Hepatocyte (in vitro differentiated cells): ENCODE measurements around the gene ATXN3. TPM values are rescaled to one million over a fixed set of nuclear protein-coding genes. Genes with fewer than 3 reads are reported as not detected.
"Not testable (repeated sequence)": the region's sequence is repeated elsewhere in the genome, so short reads cannot be mapped to it uniquely, and the experiment has no call there.

Experiments
- DNase-seq: peaks from one replicate; pipeline ENCODE4 v3.0.0-alpha.2; 2016; ENCODE audit warnings: low spot score
- H2AFZ ChIP-seq: fragments of 200-600 bp; sonication (generic); 2 replicates; pipeline ENCODE4 v1.6.0; 2016; ENCODE audit warnings: antibody characterized with exemption, mild to moderate bottlenecking
- H3K27ac ChIP-seq: fragments of 200-600 bp; sonication (generic); 2 replicates; pipeline ENCODE4 v1.5.1; 2016; ENCODE audit warnings: mild to moderate bottlenecking
- H3K27me3 ChIP-seq: fragments of 200-600 bp; sonication (generic); 2 replicates; pipeline ENCODE4 v1.6.1; 2016
- H3K36me3 ChIP-seq: fragments of 200-600 bp; sonication (generic); replicated peaks from 2 replicates; pipeline ENCODE4 v1.5.1; 2016; ENCODE audit warnings: low read depth; ENCODE audit not compliant: insufficient read depth
- H3K4me1 ChIP-seq: fragments of 200-600 bp; sonication (generic); 2 replicates; pipeline ENCODE4 v1.5.1; 2016; ENCODE audit warnings: mild to moderate bottlenecking, moderate library complexity; ENCODE audit not compliant: insufficient read depth
- H3K4me2 ChIP-seq: fragments of 200-600 bp; sonication (generic); 2 replicates; pipeline ENCODE4 v1.6.0; 2016
- H3K4me3 ChIP-seq: fragments of 200-600 bp; sonication (generic); 2 replicates; pipeline ENCODE4 v1.5.1; 2016; ENCODE audit warnings: mild to moderate bottlenecking
- H3K79me2 ChIP-seq: fragments of 200-600 bp; sonication (generic); 2 replicates; pipeline ENCODE4 v1.6.0; 2017; ENCODE audit warnings: mild to moderate bottlenecking
- H3K9me2 ChIP-seq: fragments of 200-600 bp; sonication (generic); replicated peaks from 2 replicates; pipeline ENCODE4 v1.6.0; 2017; ENCODE audit warnings: mild to moderate bottlenecking; ENCODE audit not compliant: insufficient read depth
- H3K9me3 ChIP-seq: fragments of 200-600 bp; sonication (generic); 2 replicates; pipeline ENCODE4 v1.5.1; 2016; ENCODE audit warnings: low read depth, mild to moderate bottlenecking
- H4K20me1 ChIP-seq: fragments of 200-600 bp; sonication (generic); 2 replicates; pipeline ENCODE4 v1.6.0; 2016; ENCODE audit warnings: mild to moderate bottlenecking; ENCODE audit not compliant: insufficient read depth, poor library complexity, severe bottlenecking
- EZH2 ChIP-seq: fragments of 200-600 bp; sonication (generic); IDR thresholded peaks from 2 replicates; pipeline ENCODE4 v1.6.1; 2016; ENCODE audit warnings: antibody characterized with exemption, mild to moderate bottlenecking, borderline replicate concordance
- EZH2phosphoT487 ChIP-seq: fragments of 200-600 bp; sonication (generic); IDR thresholded peaks from one replicate; pipeline ENCODE4 v1.6.1; 2018; ENCODE audit warnings: antibody characterized with exemption, mild to moderate bottlenecking, low read depth, moderate library complexity; ENCODE audit not compliant: unreplicated experiment, severe bottlenecking
- WGBS: methylation state at CpG from one replicate; pipeline ENCODE4 v1.1.6; 2016; ENCODE audit warnings: low lambda C conversion rate; ENCODE audit errors: missing lambda C conversion rate; 5-methylcytosine and 5-hydroxymethylcytosine counted together
- polyA plus RNA-seq: library from polyadenylated mRNA; unstranded; fragments of >200 nt; fragmentation: Nextera tagmentation; extraction: Ambion mirVana; gene quantifications from 2 replicates; pipeline ENCODE4 v1.2.1, GENCODE V29; 2016
- total RNA-seq: library from RNA; depleted of rRNA; stranded (reverse); fragments of >200 nt; gene quantifications from 2 replicates; pipeline ENCODE4 v1.2.3, GENCODE V29; 2014
- TF ChIP-seq, protein P1 (sequence below): fragments of 200-600 bp; sonication (generic); IDR thresholded peaks from 2 replicates; pipeline ENCODE4 v1.5.1; 2016; ENCODE audit warnings: antibody characterized with exemption, mild to moderate bottlenecking; ENCODE audit not compliant: poor library complexity

ATXN3 gene
- total and polyA plus RNA-seq, 2 experiments from 2014 or later: 15.3 to 19.7 TPM

DNA sequence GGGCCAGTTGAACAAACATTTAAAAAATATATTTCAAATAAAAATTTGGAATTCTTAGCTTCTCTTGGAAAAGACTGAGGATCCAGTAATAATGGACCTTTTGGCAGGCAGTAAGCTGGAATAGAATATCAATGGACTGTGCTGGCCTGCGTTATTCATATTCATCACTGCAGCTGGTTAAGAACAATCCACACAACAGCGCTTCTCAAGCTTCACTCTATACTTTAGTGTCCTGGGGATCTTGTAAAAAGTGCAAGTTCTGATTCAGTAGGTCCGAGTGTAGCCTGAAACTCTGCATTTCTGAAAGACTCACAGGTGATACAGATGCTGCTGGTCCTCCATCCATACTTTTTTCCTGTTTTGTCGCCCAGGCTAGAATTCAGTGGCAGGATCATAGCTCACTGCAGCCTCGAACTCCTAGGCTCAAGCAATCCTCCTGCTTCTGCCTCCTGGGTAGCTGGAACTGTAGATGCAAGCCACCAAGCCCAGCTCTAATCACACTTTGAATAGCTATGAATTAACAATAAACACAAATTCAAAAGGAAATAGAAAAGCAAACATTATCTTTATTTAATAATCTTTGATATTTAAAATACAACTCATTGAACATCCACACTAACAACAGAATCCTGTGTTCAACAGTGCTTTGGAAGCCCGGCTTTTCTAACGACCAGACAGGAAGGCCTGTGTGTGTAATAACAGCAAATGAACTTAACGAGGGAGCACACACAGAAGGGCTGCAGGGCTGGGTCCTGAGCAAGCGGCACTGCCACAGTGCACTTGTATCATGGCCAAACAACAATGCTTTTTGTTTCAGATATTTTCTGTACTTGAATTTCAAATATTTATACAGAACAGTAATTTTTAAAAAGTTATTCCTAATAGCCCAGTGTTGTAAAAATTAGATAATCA is 48.1 kb downstream of the ATXN3 start:
- no peaks in the 10 kb centered on the region for H3K27me3 ChIP-seq
- no peaks in the 10 kb centered on the region for H3K79me2 ChIP-seq
- H2AFZ ChIP-seq: no peak overlapping the region
- no peaks in the 10 kb centered on the region for H3K9me2 ChIP-seq
- no peaks in the 10 kb centered on the region for H3K4me1 ChIP-seq
- DNase-seq: no peak
- H3K4me2 ChIP-seq: no peak overlapping the region
- 86% methylated on average over 9 of the region's 9 CpGs for WGBS
- no peak overlapping the region for H3K4me3 ChIP-seq
- TF ChIP-seq, protein P1, sequence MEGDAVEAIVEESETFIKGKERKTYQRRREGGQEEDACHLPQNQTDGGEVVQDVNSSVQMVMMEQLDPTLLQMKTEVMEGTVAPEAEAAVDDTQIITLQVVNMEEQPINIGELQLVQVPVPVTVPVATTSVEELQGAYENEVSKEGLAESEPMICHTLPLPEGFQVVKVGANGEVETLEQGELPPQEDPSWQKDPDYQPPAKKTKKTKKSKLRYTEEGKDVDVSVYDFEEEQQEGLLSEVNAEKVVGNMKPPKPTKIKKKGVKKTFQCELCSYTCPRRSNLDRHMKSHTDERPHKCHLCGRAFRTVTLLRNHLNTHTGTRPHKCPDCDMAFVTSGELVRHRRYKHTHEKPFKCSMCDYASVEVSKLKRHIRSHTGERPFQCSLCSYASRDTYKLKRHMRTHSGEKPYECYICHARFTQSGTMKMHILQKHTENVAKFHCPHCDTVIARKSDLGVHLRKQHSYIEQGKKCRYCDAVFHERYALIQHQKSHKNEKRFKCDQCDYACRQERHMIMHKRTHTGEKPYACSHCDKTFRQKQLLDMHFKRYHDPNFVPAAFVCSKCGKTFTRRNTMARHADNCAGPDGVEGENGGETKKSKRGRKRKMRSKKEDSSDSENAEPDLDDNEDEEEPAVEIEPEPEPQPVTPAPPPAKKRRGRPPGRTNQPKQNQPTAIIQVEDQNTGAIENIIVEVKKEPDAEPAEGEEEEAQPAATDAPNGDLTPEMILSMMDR: no peak
- TF ChIP-seq EZH2phosphoT487: no peak
- H4K20me1 ChIP-seq: no peaks in the 10 kb centered on the region
- no peak overlapping the region for H3K27ac ChIP-seq
- H3K9me3 ChIP-seq: no peaks in the 10 kb centered on the region
- H3K36me3 ChIP-seq: no peaks in the 10 kb centered on the region

DNA sequence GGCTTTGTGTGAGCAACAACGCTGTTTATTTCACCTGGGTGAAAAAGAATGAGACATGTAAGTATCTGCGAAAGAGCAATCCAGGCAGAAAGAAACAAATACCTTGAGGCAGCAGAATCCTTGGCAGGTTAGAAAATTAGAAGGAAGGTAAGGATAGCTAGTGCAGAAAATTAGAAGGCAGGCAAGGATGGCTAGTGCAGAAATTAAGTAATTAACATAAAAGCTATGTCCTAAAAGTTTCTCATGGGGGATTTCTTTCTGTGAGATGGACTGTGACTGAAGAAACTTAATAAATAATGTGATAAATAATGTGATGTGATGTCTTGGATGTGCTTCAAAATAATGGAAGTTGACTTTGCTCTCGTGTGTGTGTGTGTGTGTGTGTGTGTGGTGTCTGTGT is 56.6 kb downstream of the ATXN3 start:
- WGBS: 93% methylated on average over 3 of the region's 3 CpGs
- no peaks in the 10 kb centered on the region for H3K4me1 ChIP-seq
- no peaks in the 10 kb centered on the region for H3K9me3 ChIP-seq
- H3K4me3 ChIP-seq: no peak overlapping the region
- H3K27ac ChIP-seq: no peak overlapping the region
- H2AFZ ChIP-seq: no peak overlapping the region
- H4K20me1 ChIP-seq: peaks cover 4% of the 10 kb centered on the region
- H3K79me2 ChIP-seq: peaks cover 3% of the 10 kb centered on the region
- no peak for DNase-seq
- TF ChIP-seq EZH2phosphoT487 (no peak), EZH2 (no peak)
- TF ChIP-seq, protein P1: no peak
- no peaks in the 10 kb centered on the region for H3K27me3 ChIP-seq
- no peak overlapping the region for H3K4me2 ChIP-seq
- H3K9me2 ChIP-seq: no peaks in the 10 kb centered on the region
- H3K36me3 ChIP-seq: no peaks in the 10 kb centered on the region

DNA sequence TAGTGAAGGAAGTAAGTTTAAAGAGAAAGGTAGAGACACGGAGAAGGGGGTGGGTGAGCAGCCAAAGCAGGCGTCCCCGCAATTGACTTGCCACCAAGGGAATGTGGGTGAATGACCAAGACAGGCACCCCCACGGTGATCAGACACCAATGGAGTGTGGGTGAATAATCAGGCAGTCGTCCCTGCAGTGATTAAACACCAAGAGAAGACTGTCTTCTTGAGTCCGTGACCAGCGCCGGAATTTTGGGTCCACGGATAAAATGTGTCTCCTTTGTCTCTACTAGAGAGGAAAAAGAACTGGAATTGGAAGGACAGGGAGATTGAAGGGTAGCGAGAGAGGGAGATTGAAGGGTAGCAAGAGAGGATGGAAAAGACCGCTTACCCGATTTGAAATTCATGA is 57.2 kb downstream of the ATXN3 start:
- not testable (repeated sequence) for H3K36me3 ChIP-seq
- 96% methylated on average over 12 of the region's 12 CpGs for WGBS

DNA sequence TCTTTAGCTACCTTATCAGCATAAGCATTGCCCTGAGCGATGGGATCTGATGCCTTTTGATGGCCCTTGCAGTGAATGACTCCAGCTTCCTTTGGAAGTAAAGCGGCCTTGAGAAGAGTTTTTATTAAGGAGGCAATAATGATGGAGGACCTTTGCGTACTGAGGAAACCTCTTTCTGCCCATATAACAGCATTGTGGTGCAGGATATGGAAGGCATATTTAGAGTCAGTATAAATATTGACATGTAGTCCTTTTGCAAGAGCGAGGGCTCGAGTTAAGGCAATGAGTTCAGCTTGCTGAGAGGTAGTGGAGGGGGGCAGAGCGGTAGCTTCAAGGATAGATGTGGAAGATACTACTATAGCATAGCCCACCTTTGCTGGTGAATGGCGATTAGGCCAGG is 60.5 kb downstream of the ATXN3 start:
- not testable (repeated sequence) for H3K9me3 ChIP-seq, H3K4me3 ChIP-seq, H3K27ac ChIP-seq, H2AFZ ChIP-seq, DNase-seq, H3K27me3 ChIP-seq, H3K4me2 ChIP-seq, H3K9me2 ChIP-seq, H4K20me1 ChIP-seq, H3K36me3 ChIP-seq, H3K4me1 ChIP-seq
- WGBS: 97% methylated on average over 7 of the region's 7 CpGs
- H3K79me2 ChIP-seq: peaks cover 15% of the 10 kb centered on the region

More for the DNA sequence above, 57.2 kb downstream of the ATXN3 start:
- not testable (repeated sequence) for H3K27me3 ChIP-seq, H3K27ac ChIP-seq, H3K79me2 ChIP-seq, H3K4me2 ChIP-seq, H4K20me1 ChIP-seq, H3K9me3 ChIP-seq, H2AFZ ChIP-seq, H3K4me1 ChIP-seq, H3K9me2 ChIP-seq, DNase-seq, H3K4me3 ChIP-seq

DNA sequence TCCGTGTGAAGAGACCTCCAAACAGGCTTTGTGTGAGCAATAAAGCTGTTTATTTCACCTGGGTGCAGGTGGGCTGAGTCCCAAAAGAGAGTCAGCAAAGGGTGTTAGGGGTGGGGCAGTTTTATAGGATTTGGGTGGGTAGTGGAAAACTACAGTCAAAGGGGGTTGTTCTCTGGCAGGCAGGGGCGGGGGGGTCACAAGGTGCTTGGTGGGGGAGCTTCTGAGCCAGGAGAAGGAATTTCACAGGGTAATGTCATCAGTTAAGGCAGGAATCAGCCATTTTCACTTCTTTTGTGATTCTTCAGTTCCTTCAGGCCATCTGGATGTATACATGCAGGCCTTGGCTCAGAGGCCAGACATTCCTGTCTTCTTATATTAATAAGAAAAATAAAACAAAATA is 64.6 kb downstream of the ATXN3 start:
- 44% methylated on average over 2 of the region's 2 CpGs for WGBS
- H2AFZ ChIP-seq, H3K27ac ChIP-seq, DNase-seq, H3K4me3 ChIP-seq, H3K9me3 ChIP-seq, H3K9me2 ChIP-seq, H3K27me3 ChIP-seq, H3K4me2 ChIP-seq, H3K36me3 ChIP-seq: not testable (repeated sequence)
- Histone ChIP-seq H4K20me1 (peaks cover 18% of the 10 kb centered on the region), H3K79me2 (peaks cover 40% of the 10 kb centered on the region), H3K4me1 (peaks cover 21% of the 10 kb centered on the region)
